ENCODE measurements around the gene SHC4.

DNA sequence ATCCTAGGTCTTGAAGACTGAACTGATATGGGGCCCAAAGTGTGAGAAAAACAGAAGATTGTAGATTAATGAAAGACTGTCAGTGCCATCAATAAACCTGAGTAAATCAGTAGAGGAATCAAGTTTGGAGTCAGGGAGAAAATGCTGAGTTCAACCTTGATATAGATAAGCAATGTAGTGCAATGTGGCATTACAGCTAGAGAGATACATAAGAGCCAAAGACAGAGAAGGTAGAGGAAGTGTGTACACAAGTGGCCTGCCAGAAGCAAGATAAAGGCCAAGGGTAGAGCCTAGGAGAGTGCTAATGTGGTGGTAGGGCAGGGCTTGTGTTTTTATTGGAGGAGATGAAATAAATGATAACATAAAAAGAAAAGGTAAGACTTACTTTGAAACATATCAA lies 111.8 kb downstream of the SHC4 start:
- TF ChIP-seq, protein P1, sequence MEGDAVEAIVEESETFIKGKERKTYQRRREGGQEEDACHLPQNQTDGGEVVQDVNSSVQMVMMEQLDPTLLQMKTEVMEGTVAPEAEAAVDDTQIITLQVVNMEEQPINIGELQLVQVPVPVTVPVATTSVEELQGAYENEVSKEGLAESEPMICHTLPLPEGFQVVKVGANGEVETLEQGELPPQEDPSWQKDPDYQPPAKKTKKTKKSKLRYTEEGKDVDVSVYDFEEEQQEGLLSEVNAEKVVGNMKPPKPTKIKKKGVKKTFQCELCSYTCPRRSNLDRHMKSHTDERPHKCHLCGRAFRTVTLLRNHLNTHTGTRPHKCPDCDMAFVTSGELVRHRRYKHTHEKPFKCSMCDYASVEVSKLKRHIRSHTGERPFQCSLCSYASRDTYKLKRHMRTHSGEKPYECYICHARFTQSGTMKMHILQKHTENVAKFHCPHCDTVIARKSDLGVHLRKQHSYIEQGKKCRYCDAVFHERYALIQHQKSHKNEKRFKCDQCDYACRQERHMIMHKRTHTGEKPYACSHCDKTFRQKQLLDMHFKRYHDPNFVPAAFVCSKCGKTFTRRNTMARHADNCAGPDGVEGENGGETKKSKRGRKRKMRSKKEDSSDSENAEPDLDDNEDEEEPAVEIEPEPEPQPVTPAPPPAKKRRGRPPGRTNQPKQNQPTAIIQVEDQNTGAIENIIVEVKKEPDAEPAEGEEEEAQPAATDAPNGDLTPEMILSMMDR (conservative IDR thresholded peaks at IDR 0.05 in 1 of 2, IDR thresholded peaks at IDR 0.05 in 1 of 2; ENCODE audit: extremely low read depth in 1 of 2, insufficient read depth in 1 of 2, low read depth in 1 of 2, low read length in 2 of 2), result no peak
- no peak for TF ChIP-seq EZH2 (IDR thresholded peaks at IDR 0.05; ENCODE audit: borderline replicate concordance, low read length)
